ENCODE measurements around the gene TAF12. TPM values are rescaled to one million over a fixed set of nuclear protein-coding genes. Genes with fewer than 3 reads are reported as not detected.

Gene TAF12
- total and polyA plus RNA-seq, 10 of the 15 experiments (the other 5 are each of a cell fraction or from before 2014, with no cell fraction given): 18.3 to 43.3 (median 28.6) TPM

DNA sequence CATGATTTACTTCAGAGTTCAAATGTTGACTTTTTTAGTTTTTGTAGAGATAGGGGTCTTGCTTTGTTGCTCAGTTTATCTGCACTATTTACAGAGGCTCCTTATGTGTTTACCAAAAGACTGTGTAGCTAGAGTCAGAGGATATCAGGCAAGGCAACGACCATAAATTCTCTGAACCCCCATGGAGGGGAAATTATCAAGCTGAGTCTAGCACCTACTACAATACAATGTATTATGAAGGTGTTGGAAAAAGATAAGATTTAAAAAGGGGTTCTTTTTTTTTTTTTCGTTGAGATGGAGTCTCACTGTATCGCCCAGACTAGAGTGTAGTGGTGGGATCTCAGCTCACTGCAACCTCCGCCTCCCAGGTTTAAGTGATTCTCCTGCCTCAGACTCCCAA is 42.1 kb upstream of the TAF12 start:
- CTCF ChIA-PET: interaction anchor here (0.6 kb wide), 2 partner anchors 192 to 304 kb away, joined by 3 read pairs; no protein-coding TSS in a partner anchor
- H3K27ac ChIP-seq (ENCODE audit: control insufficient read depth, insufficient read depth): no peak overlapping the region
- peaks cover 0 to 11% of the 10 kb centered on the region in 2 experiments; a peak in 2 of 4 replicates for H3K36me3 ChIP-seq (ENCODE audit: control insufficient read depth in 2 of 2, insufficient read depth in 2 of 2, low read length in 1 of 2)
- no peak overlapping the region for H2AFZ ChIP-seq (ENCODE audit: control insufficient read depth, low read depth, low read length)
- SMC1A ChIA-PET (ENCODE audit: uncharacterized antibody, unreplicated experiment): no interaction called here
- H3K9ac ChIP-seq (ENCODE audit: control insufficient read depth, insufficient read depth, low read length): no peak overlapping the region
- H4K20me1 ChIP-seq (ENCODE audit: control insufficient read depth, insufficient read depth): no peaks in the 10 kb centered on the region
- FAIRE-seq (no peak), ATAC-seq (no peak), DNase-seq (ENCODE audit: low read depth, low spot score) (no peak)
- in situ Hi-C loops (cut with MboI): no loop called here
- no peaks in the 10 kb centered on the region for H3K79me2 ChIP-seq (ENCODE audit: control insufficient read depth, insufficient read depth, low read length)
- RAD21 ChIA-PET (ENCODE audit: unreplicated experiment): no interaction called here
- no TSS peak for BruUV-seq (replicated peaks)
- no peaks in the 10 kb centered on the region for H3K27me3 ChIP-seq (replicated peaks in 1 of 2; ENCODE audit: control insufficient read depth in 2 of 2, insufficient read depth in 2 of 2, low read length in 1 of 2)
- intact Hi-C loops (cut with micrococcal nuclease; ENCODE audit: unreplicated experiment): no loop called here
- WGBS (ENCODE audit: insufficient coverage, insufficient replicate concordance, low lambda C conversion rate, missing lambda C conversion rate): 73% methylated on average over 4 of the region's 4 CpGs
- H3K4me1 ChIP-seq (ENCODE audit: control insufficient read depth, insufficient read depth, low read length): no peaks in the 10 kb centered on the region
- H3K4me2 ChIP-seq (ENCODE audit: control insufficient read depth, insufficient read depth): no peak overlapping the region
- H3K9me3 ChIP-seq (replicated peaks; ENCODE audit: control insufficient read depth, insufficient read depth, low read length): no peaks in the 10 kb centered on the region
- POLR2A ChIA-PET: interaction anchor here (0.6 to 1.1 kb wide), 2 partner anchors 17 to 97 kb away, joined by 3 read pairs; no protein-coding TSS in a partner anchor
- no peak for TF ChIP-seq HDGF (IDR thresholded peaks at IDR 0.05)
- no peak for TF ChIP-seq SIX5 (IDR thresholded peaks at IDR 0.05; ENCODE audit: low read depth, low read length, severe bottlenecking)
- TF ChIP-seq DPF2 (IDR thresholded peaks at IDR 0.05): no peak
- no peak for TF ChIP-seq ETV6 (conservative IDR thresholded peaks at IDR 0.05 in 1 of 2, IDR thresholded peaks at IDR 0.05 in 1 of 2; ENCODE audit: borderline replicate concordance in 1 of 2, low read depth in 1 of 2)
- TF ChIP-seq, protein P1, sequence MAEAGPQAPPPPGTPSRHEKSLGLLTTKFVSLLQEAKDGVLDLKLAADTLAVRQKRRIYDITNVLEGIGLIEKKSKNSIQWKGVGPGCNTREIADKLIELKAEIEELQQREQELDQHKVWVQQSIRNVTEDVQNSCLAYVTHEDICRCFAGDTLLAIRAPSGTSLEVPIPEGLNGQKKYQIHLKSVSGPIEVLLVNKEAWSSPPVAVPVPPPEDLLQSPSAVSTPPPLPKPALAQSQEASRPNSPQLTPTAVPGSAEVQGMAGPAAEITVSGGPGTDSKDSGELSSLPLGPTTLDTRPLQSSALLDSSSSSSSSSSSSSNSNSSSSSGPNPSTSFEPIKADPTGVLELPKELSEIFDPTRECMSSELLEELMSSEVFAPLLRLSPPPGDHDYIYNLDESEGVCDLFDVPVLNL (IDR thresholded peaks at IDR 0.05; ENCODE audit: low read depth, low read length): no peak
- TF ChIP-seq ZNF24 (IDR thresholded peaks at IDR 0.05): no peak
- no peak for TF ChIP-seq POLR2AphosphoS2 (IDR thresholded peaks at IDR 0.05; ENCODE audit: low read depth, low read length)
- TF ChIP-seq MXI1 (IDR thresholded peaks at IDR 0.05; ENCODE audit: low read depth, low read length): no peak
- TF ChIP-seq RBBP5 (conservative IDR thresholded peaks at IDR 0.05): no peak
- no peak for TF ChIP-seq SMARCA5 (IDR thresholded peaks at IDR 0.05)
- H3K4me3 ChIP-seq: no peak overlapping the region

Data from GM12878 (cell line).